ENCODE measurements around the gene WWOX. TPM values are rescaled to one million over a fixed set of nuclear protein-coding genes. Genes with fewer than 3 reads are reported as not detected.

WWOX gene
- total RNA-seq, 1 donor from 2014 or later: 43.2 TPM

GRCh38 chr16:78177987-78178386 lies 78.5 kb downstream of the WWOX start:
- H3K36me3 Mint-ChIP-seq (ENCODE audit: insufficient read depth): no peaks in the 10 kb centered on the region
- no peak for DNase-seq (ENCODE audit: low spot score, unreplicated experiment)

GRCh38 chr16:78179666-78180065 lies 80.2 kb downstream of the WWOX start:
- no peaks in the 10 kb centered on the region for H3K9me3 Mint-ChIP-seq (ENCODE audit: low read depth)
- no peaks in the 10 kb centered on the region for H3K27me3 Mint-ChIP-seq
- H3K4me3 Mint-ChIP-seq (ENCODE audit: low read depth): no peak overlapping the region
- no peaks in the 10 kb centered on the region for H3K36me3 Mint-ChIP-seq (ENCODE audit: insufficient read depth)
- no peak overlapping the region for H3K27ac Mint-ChIP-seq
- DNase-seq (ENCODE audit: low spot score, unreplicated experiment): no peak
- TF ChIP-seq CTCF (IDR thresholded peaks at IDR 0.05; ENCODE audit: unreplicated experiment): no peak
- peaks cover 15% of the 10 kb centered on the region for H3K4me1 Mint-ChIP-seq (ENCODE audit: low read depth)

More at GRCh38 chr16:78177987-78178386, 78.5 kb downstream of the WWOX start:
- no peak overlapping the region for H3K27ac Mint-ChIP-seq
- H3K27me3 Mint-ChIP-seq: no peaks in the 10 kb centered on the region
- H3K9me3 Mint-ChIP-seq (ENCODE audit: low read depth): no peaks in the 10 kb centered on the region
- no peak overlapping the region for H3K4me3 Mint-ChIP-seq (ENCODE audit: low read depth)
- no peak for TF ChIP-seq CTCF (IDR thresholded peaks at IDR 0.05; ENCODE audit: unreplicated experiment)
- peaks cover 15% of the 10 kb centered on the region for H3K4me1 Mint-ChIP-seq (ENCODE audit: low read depth)

- no peak overlapping the region for H3K4me3 Mint-ChIP-seq (ENCODE audit: low read depth)
- peaks cover 15% of the 10 kb centered on the region for H3K4me1 Mint-ChIP-seq (ENCODE audit: low read depth)
- no peaks in the 10 kb centered on the region for H3K9me3 Mint-ChIP-seq (ENCODE audit: low read depth)
- no peak for DNase-seq (ENCODE audit: low spot score, unreplicated experiment)
- H3K36me3 Mint-ChIP-seq (ENCODE audit: insufficient read depth): no peaks in the 10 kb centered on the region
- no peaks in the 10 kb centered on the region for H3K27me3 Mint-ChIP-seq
- H3K27ac Mint-ChIP-seq: peak overlapping the region; percentile 50
- TF ChIP-seq CTCF (IDR thresholded peaks at IDR 0.05; ENCODE audit: unreplicated experiment): no peak
Measured at GRCh38 chr16:78180349-78180748, 80.9 kb downstream of the WWOX start.

GRCh38 chr16:78183437-78184237 lies 84.2 kb downstream of the WWOX start:
- TF ChIP-seq CTCF (IDR thresholded peaks at IDR 0.05; ENCODE audit: unreplicated experiment): no peak
- Mint-ChIP-seq H3K4me1 (ENCODE audit: low read depth) (peaks cover 4% of the 10 kb centered on the region), H3K27me3 (no peaks in the 10 kb centered on the region), H3K27ac (no peak overlapping the region), H3K4me3 (ENCODE audit: low read depth) (no peak overlapping the region), H3K36me3 (ENCODE audit: insufficient read depth) (no peaks in the 10 kb centered on the region), H3K9me3 (ENCODE audit: low read depth) (no peaks in the 10 kb centered on the region)
- DNase-seq (ENCODE audit: low spot score, unreplicated experiment): no peak

GRCh38 chr16:78184238-78185183 lies 85.1 kb downstream of the WWOX start:
- TF ChIP-seq CTCF (IDR thresholded peaks at IDR 0.05; ENCODE audit: unreplicated experiment): no peak
- DNase-seq (ENCODE audit: low spot score, unreplicated experiment): no peak
- H3K27ac Mint-ChIP-seq: no peak overlapping the region
- no peaks in the 10 kb centered on the region for H3K9me3 Mint-ChIP-seq (ENCODE audit: low read depth)
- H3K4me1 Mint-ChIP-seq (ENCODE audit: low read depth): peaks cover 3% of the 10 kb centered on the region
- no peaks in the 10 kb centered on the region for H3K27me3 Mint-ChIP-seq
- no peaks in the 10 kb centered on the region for H3K36me3 Mint-ChIP-seq (ENCODE audit: insufficient read depth)
- H3K4me3 Mint-ChIP-seq (ENCODE audit: low read depth): no peak overlapping the region
